H4 (cell line): ENCODE data around the gene KIF22. TPM values are rescaled to one million over a fixed set of nuclear protein-coding genes. Genes with fewer than 3 reads are reported as not detected.
"Not testable (repeated sequence)": the region's sequence is repeated elsewhere in the genome, so short reads cannot be mapped to it uniquely, and the experiment has no call there.

Source experiments
- DNase-seq: peaks from one replicate; pipeline ENCODE4 v3.0.0-alpha.2; 2015; ENCODE audit warnings: low spot score
- total RNA-seq: library from RNA; depleted of rRNA; stranded (reverse); fragments of >200 nt; shearing (Covaris generic); gene quantifications from 2 replicates; pipeline ENCODE4 v1.2.3, GENCODE V29; 2014

The KIF22 gene
- total RNA-seq, 1 experiment from 2014 or later: 72.7 TPM

DNA sequence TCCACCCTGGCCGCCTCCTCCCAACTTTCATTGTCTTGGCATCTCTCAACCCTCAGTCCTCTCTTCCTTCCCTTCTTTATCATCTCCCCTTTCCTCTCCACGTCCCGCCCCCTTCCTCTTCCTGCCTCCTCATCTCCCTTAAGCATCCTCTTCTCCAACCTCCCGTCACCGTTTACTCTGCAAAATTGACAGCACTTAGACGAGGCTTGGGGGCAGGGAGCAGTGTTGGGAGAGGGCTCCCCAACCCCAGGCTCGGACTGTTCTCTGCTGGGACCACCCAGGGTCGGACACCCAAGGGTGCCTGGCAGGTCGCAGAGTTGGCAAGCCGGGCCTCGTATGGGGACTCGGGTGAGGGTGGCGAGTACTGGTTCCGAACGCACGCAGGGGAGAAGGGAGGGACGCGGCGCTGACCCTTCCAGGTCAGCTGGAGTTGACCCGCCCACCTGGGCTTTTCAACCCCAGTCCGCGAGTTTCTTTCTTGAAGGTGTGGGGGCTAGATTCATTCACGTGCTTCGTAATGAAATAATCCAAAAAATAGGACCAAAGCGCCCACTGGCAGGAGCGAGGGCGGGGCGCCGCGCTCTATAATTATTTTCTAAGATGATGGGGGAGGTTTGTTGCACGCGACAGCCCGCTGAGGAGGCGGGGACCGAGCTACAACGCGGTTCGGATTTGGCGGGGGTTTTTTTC is 24.6 kb downstream of the KIF22 start:
- DNase-seq: no peak

DNA sequence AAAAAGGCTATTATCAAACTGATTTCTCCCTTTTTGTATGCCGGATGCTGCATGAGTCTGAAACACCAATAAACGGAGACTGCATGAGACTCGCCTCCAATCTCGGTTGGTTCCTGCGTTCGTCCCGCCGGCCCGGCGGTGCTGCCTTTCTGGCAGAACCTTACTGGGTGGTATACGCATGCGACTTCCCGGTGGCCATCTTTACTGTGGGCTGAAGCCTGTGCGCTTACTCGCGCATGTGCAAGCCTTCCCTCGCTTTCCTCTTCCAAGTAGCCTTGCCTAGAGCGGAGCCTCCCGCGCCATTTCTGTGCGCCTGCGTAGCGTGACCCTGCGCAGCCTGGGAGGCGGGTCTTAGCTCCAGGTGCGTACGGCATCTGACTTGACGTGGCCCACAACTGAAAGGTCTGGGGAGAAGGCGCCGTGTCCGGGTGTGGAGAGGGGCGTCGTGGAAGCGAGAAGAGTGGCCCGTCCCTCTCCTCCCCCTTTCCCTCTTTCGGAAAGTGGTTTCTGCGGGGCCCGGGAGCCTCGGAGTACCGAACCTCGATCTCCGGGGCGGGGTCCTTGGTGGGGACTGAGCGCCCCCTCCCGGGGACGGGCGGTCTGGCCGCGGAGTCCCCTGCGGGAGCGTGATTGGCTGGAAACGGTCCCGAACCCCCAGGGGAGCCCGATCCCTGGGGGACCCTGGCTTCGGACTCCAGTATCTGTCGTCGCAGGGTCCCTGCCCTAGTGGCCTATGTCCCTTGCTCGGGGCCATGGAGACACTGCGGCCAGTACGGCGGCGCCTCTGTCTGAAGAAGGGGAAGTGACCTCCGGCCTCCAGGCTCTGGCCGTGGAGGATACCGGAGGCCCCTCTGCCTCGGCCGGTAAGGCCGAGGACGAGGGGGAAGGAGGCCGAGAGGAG is 25.5 kb downstream of the KIF22 start, which contains the start of gene PAGR1:
PAGR1 (plus strand) TSS at position 360 of the 901 bp plus-strand sequence; CDS start at position 734, 374 bp downstream.
- DNase-seq: peak; percentile 99

DNA sequence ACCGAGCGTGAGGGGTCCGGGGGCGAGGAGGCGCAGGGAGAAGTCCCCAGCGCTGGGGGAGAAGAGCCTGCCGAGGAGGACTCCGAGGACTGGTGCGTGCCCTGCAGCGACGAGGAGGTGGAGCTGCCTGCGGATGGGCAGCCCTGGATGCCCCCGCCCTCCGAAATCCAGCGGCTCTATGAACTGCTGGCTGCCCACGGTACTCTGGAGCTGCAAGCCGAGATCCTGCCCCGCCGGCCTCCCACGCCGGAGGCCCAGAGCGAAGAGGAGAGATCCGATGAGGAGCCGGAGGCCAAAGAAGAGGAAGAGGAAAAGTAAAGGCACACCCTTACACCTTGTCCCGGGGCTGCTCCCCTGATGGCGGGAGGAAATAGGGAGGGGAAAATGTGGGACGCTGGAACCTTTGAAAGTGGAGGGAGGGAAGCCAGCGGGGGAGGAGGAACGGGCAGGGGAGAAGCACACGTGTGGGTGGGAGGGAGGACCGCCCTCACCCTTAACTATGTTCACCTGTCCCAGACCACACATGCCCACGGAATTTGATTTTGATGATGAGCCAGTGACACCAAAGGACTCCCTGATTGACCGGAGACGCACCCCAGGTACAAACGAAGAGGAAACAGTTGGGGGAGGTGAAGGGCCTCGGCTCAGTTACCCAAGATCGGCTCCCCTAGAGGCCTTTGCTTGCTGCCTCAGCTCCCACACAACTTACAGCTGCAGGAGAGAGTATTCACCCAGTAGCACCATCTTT is 26.3 kb downstream of the KIF22 start:
- DNase-seq: peak; percentile 51

DNA sequence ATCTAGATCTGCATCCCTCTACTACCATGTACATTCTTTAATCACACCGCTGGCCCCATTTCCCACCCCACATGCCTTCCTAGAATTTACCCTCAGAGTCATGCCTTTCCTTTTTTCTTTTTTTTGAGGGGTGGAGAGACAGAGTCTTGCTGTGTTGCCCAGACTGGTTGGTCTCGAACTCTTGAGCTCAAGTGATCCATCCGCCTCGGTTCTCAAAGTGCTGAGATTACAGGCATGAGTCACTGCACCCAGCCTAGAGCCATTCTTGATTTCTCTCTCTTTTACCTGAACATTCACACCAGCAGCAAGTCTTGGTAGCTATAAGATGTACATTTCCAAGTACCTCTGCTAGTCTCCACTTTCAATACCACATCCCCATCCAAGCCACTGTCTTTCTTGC is 27.5 kb downstream of the KIF22 start:
- no peak for DNase-seq

DNA sequence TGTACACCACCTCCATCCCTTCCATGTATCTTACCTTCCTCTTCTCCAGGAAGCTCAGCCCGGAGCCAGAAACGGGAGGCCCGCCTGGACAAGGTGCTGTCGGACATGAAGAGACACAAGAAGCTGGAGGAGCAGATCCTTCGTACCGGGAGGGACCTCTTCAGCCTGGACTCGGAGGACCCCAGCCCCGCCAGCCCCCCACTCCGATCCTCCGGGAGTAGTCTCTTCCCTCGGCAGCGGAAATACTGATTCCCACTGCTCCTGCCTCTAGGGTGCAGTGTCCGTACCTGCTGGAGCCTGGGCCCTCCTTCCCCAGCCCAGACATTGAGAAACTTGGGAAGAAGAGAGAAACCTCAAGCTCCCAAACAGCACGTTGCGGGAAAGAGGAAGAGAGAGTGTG is 29.0 kb downstream of the KIF22 start:
- no peak for DNase-seq

DNA sequence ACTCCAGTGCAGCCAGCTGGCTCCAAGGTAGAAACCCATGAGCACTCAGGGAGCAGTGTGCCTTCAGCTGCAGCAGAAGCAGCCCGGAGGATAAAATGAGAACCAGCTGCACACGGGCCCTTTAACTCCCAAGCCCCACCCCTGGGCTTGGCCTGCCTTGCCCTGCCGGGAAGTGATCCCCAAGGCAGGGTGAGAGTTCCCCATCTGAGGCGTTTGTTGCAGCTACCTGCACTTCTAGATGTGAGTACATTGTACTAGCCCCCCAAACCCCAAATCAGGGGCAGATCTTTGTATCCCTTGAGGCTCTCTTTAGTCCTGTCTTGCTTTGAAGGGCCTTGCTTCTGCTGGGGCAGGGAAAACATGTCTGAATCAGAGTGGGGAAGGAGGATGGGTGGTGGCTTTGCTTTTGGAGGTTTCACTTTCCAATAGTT is 29.7 kb downstream of the KIF22 start, which contains the start of gene MVP:
MVP (plus strand) TSS at position 192 of the 431 bp plus-strand sequence. CDS start 10,088 bp downstream, outside the sequence.
- peak; percentile 48 for DNase-seq

DNA sequence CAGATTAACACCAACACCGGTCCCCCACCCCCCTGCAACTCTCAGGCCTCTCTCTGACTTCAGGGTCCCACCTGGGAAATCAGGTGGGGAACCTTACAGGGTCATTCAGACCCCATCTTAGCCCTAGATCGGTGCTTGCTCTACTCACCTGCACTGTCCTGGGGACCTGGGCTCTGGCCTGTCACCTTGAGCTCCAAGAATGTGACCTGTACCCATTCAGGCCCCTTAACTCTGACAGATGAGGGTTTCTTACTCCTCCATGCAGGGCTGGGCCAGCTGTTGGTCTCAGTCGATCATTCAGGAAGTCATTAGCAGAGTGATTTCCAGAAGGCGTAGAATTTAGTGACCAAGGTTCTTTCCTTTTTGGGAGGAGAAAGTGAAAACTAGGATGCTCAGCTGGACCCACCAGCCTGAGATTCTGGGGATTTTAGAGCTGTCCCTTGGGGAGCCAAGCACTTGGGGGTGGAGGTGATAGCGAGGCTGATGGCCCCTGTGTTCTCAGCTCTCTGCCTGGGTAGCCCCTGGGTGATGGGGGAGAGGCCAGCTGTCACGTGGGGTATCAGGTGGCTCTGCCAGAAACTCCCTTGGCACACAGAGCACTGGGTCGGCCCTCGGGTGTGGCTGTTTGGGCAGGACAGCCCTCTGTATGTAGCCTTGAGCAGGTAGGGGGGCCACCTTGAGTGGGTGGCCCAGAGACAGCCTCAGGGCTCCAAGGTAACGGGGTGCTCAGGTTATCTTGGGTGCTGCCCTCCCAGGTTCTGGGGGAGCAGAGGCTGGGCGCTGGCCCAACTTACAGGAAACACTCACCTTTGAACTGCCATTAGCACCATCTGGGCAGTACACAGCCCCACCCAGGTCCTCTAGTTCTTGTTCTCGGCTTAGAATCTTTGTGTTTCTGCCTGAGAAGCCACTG is 30.4 kb downstream of the KIF22 start:
- DNase-seq: peak; percentile 56

DNA sequence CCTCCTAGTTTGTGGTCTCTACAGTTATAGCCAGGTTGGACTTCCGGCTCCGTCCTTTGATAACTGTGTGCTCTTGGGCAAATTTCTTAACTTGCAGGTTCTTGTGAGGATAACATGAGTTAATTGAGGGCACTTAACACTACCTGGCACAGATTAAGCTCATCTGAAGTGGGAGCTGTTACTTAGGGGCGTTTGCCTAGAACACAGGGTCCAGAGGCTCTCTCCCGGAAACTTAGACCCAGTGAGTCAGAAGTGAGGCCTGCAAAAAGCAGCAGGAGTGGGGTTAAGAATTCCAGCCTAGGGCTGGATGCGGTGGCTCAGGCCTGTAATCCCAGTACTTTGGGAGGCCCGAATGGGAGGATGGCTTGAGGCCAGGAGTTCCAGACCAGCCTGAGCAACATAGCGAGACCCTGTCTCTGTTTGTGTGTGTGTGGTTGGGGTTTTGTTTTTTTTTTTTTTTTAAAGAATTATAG is 31.1 kb downstream of the KIF22 start:
- DNase-seq: peak; percentile 57

DNA sequence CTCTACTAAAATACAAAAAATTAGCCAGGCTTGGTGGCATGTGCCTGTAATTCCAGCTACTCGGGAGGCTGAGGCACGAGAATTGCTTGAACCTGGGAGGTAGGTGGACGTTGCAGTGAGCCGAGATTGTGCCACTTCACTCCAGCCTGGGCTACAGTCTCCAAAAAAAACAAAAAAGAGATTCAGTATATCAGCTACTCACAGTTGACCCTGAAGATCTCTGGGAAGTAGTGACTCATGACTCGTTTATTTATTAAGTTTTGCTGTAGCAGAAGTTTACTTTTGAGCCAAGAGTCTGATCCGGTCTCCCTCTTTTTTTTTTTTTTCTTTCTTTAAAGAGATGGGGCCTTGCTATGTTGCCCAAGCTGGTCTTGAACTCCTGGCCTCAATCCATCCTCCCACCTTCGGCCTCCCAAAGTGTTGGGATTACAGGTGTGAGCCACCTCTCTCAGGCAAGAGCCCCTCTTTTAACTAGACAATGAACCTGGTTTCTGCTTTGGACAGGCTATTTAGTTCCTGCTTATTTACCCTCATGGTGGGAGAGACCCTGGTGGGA is 34.1 kb downstream of the KIF22 start:
- peak; percentile 80 for DNase-seq

DNA sequence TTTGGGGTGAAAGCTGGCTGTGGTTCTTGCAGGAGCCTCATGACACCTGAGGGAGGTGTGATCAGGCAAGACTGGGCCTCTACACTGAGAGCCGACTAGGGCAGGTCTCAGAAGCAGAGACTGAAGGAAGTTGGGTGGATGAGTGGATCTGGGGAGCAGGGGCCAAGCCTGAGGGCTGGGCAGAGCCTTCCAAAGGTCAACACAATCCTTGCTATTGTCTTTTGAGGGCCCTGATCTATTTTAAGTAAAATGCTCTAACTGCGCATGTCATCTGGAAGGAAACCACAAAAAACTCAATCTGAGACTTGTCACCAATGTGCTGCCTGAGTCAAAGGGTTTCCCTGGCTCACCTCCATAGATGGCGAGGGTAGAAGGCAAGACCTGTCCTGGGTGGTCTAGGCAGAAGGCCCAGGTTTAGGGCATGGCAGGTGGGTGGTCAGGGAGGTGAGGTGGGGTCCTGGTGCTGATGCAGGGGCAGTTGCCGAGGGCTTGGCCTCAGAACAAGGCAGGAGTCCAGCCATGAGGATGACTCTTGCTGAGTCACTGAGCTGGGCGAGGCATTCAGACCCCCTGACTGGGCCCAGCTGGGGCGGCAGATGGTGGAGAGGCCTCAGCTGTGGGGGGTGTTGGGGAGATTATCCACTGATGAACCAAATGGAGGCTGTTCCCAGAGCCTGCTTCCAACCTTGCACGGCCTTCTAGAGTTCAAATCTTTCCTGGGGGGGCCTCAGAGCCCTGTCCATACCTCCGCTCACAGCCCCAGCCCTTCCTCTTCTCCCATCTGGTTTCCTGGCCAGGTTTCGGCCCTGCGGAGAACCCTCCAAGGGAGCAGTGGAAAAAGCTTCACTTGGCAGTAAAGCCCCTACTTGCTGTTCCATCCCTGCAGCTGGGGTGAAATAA is 34.8 kb downstream of the KIF22 start:
- peak; percentile 64 for DNase-seq

DNA sequence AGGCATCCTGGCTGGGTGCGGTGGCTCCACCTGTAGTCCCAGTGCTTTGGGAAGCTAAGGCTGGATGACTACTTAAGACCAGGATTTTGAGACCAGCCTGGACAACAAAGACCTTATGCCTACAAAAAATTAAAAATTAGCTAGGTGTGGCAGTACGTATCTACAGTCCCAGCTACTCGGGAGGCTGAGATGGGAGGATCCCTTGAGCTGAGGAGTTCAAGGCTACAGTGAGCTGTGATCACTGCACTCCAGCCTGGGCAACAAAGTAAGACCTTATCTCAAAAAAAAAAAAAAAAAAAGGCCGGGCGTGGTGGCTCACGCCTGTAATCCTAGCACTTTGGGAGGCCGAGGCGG is 35.8 kb downstream of the KIF22 start:
- DNase-seq: no peak

DNA sequence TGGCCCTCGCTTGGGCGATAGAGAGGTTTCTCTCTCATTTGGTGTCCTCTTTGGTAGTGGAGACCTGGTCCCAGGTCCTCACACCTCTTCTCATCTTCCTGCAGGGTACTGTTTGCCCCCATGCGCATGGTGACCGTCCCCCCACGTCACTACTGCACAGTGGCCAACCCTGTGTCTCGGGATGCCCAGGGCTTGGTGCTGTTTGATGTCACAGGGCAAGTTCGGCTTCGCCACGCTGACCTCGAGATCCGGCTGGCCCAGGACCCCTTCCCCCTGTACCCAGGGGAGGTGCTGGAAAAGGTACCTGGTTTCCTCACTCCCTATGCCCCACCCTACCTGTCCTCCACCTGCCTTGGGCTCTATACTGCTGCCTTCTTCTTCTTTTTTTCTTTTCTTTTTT is 40.2 kb downstream of the KIF22 start:
- DNase-seq: no peak

DNA sequence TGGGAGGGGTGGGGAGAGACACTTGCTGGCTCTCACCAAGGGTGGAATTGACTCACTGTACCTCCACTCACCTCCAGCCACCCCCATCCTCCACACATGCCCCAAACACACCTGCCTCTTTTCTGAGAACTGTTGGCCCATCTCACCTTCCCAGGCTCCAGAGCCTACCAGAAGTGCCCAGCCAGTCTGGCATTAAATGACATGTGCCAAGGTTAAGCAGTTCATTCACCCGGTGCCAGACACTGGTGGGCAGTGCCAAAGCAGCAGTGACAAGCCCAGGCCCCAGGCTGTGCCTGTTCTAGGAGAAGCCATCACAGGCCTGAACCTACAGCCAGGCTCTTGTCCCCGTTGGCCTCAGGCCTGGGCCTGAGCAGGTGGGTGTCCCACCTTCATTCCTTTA is 40.9 kb downstream of the KIF22 start:
- no peak for DNase-seq

DNA sequence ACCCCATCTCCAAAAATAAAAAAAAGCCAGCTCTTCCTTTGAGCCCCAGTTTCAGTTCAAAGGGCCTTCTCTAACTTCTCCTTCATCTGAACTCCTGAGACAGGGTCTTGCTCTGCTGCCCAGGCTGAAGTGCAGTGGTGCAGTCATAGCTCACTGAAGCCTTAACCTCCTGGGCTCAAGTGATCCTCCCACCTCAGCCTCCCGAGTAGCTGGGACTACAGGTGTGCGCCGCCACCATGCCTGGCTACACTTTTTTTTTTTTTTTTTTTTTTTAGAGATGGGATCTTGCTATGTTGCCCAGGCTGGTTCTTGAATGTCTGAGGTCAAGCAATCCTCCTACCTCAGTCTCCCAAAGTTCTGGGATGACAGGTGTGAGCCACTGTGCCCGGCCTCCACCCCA is 42.7 kb downstream of the KIF22 start:
- DNase-seq: not testable (repeated sequence)

DNA sequence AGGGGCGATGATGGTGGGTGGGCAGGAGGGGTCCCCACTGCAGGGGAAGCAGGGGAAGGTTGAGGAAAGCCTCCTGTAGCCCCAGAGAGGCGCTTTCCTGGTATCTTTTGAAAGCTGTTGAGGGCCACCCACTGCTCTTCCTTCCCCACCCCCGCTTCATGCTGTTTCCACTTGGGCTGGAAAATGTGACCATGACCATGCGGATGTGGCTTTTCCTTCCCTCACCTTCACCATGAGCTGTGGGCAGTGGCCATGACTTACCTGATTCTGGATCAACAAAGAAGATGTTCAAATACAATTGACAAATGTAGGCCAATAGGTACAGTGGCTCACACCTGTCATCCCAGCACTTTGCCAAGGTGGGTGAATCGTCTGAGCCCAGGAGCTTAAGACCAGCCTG is 43.5 kb downstream of the KIF22 start:
- DNase-seq: no peak

DNA sequence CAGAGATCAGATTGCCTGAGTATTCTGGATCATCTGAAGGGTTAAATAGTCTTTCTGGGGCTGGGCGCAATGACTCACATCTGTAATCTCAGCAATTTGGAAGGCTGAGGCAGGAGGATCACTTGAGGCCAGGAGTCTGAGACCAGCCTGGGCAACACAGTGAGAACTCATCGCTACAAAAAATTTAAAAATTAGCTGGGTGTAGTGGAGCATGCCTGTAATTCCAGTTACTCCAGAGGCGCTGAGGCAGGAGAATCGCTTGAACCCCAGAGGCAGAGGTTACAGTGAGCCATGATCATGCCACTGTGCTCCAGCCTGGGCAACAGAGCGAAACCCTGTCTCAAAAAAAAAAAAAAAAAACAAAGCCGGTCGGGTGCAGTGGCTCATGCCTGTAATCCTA is 45.4 kb downstream of the KIF22 start:
- DNase-seq: no peak

DNA sequence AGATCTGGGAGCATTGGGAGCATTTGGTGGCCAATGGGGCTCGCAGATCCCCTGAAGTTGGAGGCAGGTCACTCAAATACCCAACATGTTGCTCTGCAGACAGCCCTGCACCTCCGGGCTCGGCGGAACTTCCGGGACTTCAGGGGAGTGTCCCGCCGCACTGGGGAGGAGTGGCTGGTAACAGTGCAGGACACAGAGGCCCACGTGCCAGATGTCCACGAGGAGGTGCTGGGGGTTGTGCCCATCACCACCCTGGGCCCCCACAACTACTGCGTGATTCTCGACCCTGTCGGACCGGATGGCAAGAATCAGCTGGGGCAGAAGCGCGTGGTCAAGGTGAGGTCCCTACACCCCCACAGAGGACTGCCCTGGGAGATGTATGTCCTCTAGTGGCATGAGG is 46.1 kb downstream of the KIF22 start:
- DNase-seq: no peak

DNA sequence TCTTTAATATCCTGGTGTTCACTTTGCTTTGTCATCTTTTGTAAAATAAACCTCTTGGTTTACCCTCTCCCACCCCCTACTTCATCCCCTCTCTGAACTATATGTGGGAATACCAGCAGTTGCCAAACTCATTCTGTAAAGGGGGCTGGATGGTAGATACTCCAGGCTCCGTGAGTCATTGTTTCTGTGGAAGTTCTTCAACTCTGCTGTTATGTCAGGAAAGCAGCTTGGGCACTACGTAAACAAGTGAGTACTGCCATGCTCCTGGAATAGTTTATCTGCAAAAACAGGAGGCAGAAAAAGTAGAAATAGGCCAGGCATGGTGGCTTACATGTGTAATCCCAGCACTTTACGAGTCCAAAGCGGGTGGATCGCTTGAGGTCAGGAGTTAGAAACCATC is 47.3 kb downstream of the KIF22 start:
- no peak for DNase-seq

DNA sequence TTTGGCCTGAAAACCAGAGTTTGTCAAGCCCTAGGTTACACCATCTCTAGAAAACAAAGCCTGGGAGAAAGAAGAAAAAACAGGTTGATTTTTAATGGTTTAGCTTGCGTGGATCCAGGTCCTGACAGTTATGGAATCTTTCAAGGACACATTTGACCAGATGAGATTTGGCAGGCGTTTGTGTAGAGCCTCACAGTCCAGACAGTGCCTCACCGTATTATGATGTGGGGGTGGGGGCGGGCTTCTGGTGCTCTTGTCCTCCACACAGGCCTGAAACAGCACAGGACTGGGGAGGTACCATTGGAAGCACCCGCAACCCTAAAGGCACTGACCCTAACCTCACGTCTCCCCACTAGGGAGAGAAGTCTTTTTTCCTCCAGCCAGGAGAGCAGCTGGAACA is 49.3 kb downstream of the KIF22 start:
- no peak for DNase-seq

DNA sequence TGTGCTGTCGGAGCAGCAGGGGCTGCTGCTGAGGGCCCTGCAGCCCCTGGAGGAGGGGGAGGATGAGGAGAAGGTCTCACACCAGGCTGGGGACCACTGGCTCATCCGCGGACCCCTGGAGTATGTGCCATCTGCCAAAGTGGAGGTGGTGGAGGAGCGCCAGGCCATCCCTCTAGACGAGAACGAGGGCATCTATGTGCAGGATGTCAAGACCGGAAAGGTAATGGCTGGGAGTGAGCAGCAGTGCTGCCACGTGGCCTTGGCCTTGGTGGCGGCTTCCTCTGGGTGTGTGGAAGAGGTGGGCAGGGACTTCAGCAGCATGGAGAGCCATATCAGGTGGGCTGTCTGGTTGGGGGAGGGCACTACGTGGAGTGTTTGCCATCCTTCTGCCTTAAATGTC is 49.7 kb downstream of the KIF22 start:
- no peak for DNase-seq
